Inflammatory macrophage treated with lipopolysaccharide for 4 hours (primary cell): Measurements from ENCODE around the gene ZDHHC17.

Source experiments
- DNase-seq: peaks from one replicate; pipeline ENCODE4 v3.0.0-alpha.2; 2020

The ZDHHC17 gene

GRCh38 chr12:76820888-76821482 is 57.1 kb downstream of the ZDHHC17 start:
- DNase-seq = no peak

DNA sequence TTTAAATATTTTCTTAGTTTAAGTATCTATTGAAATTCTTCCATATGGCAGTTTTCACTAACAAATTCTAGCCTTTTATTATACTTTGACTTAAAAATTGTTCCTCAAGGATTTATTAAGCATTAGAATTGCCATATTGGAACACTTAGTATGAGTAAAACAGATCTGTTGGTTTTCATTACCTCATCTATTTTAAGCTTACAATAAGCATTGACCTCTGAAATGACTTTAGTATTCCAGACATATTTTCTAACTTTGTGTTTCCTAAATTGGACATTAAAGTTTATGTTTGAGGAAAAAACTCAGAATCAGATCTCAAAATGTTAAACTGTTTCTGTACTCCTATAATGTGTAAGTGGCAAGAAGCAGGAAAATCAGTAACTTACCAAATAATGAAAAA is 66.5 kb downstream of the ZDHHC17 start:
- DNase-seq = no peak

DNA sequence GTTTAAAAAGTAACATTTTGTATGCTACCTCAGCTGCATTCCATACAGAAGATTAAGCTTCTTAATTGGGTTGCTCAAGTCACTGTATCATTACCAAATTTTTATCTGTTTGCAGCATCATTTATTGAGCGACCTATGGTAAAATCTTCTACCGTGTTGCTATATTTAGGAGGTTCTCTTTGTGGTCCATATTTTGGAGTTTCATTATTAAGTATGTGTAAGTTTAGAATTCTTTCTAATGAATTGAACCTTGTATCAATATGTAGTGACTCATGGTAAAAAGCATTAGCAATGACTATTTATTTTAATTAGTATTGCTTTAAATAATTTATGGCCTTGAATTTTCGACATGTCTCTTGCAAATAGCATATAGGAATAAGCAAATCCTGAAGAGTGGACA is 72.7 kb downstream of the ZDHHC17 start:
- DNase-seq = no peak

DNA sequence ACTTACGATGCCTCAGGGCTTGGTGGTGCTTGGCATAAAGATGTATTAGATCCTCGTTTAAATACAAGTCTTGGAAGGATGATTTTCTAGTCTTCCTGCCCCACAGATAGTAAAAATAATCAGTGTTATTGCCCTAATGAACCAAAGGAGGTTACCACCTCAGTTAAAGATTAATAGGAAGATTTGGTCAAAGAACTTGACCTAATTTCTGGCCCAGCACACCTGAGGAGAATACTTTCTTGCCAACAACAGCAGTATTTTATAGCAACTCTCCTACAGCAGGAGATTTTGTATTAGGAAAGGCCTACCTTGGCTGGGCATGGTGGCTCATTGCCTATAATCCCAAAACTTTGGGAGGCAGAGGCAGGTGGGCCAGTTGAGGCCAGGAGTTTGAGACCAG is 83.3 kb downstream of the ZDHHC17 start:
- no peak for DNase-seq

DNA sequence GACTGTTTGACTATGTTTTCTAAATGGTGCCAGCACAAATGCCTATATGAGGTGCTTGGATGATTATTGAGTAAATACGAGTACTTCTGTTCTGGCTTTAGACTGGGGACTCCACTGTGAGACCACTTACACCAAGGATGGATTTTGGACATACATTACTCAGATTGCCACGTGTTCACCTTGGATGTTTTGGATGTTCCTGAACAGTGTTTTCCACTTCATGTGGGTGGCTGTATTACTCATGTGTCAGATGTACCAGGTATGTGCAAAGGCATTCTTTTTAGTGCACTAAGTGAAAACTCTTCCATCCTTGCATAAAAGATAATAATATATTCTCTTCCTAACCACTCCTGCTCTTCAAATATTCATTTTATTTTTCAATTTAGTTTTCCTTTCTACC is 84.2 kb downstream of the ZDHHC17 start:
- no peak for DNase-seq

GRCh38 chr12:76852106-76852505 is 88.2 kb downstream of the ZDHHC17 start:
- DNase-seq = no peak

GRCh38 chr12:76855271-76855670 is 91.4 kb downstream of the ZDHHC17 start:
- no peak for DNase-seq

DNA sequence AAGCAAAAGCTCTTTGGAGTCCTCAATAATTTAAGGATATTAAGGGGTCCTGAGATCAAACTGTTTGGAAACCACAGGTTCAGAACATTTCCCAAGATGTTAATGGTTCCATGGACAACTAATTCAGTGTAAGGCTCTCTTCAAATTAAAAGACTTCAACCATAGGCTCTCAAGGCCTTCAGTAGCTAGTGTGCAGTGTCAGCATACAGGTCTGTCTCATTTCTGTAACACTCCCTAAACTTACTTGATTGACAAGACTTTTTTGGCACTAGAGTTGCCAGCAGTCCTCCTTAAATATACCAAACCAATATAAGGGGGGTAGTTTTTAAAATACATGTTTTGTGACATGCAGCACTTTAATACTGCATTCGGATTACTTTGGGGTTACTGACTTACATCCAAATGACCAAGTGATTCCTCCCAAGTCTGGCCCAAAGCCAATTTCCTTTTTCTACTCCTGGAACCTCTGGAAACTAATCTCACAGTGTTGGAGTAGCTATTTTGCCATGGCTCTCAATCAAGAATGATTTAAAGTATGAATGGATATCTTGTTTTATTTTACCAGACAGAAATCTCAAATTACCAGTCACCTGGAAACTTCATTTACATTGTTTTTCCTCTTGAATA is 92.2 kb downstream of the ZDHHC17 start:
- DNase-seq = no peak

DNA sequence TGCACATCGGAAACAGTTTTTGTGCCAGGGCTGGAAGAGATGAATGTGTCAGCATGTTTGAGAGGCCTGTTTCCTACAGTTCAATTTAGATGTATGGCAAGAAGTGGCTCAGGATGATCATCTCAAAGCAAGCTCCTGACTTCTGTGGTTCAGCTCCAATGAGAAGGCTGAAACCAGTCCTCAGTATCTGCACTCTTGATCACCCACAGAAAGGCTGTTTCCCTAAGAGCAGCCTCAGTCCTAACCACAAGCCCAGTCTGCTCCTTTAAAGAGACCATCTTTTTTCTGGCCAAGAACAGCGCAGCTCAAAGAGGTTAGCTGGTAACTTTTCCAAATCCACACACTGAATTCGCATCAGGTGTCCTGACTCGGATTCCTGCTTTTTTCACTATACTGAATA is 95.7 kb downstream of the ZDHHC17 start:
- no peak for DNase-seq

- no peak for DNase-seq
Observed at GRCh38 chr12:76860256-76860655, 96.3 kb downstream of the ZDHHC17 start.

GRCh38 chr12:76863005-76863670 is 99.2 kb downstream of the ZDHHC17 start:
- no peak for DNase-seq

GRCh38 chr12:76863837-76864236 is 99.9 kb downstream of the ZDHHC17 start:
- no peak for DNase-seq

- DNase-seq = no peak
Observed at GRCh38 chr12:76864791-76865400, 101.0 kb downstream of the ZDHHC17 start.

DNA sequence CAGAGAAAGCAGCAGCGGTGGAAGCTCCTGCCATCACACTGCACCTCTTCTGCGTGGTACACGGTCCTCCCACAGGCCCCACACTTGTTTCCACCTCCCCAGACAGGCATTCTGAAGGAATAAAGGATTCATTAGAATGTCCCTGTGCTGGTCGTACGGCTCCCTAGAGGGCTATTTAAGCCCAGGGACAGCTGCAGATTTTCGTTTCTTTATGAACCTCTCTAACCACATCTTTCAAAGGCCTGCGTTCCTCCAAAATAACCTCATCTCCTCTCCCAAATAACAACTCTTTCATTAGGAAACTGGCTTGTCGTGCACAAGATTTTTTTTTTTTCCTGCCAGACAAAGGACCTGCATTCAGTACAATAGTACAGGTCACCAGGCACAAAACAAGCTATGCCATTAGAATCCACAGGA is 102.2 kb downstream of the ZDHHC17 start:
- DNase-seq = no peak

GRCh38 chr12:76866726-76867125 is 102.8 kb downstream of the ZDHHC17 start:
- no peak for DNase-seq

DNA sequence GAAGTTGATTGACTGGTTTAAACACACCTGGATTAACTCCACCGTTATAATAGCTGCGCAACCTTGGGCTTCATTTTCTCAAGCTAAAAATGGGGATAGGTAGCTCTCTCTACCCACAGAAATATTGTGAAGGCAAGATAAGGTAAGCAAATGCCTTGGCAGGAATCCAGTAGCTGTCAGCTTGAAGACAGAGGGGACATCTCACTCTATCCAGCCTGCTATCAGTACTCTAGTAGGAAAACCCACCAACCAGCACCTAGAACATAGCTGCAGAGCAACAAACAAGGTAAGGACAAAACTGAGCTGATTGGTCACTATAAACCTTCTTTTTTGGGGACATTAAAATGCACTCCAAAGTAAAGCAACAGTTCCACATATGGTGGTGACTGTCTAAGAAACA is 107.2 kb downstream of the ZDHHC17 start:
- no peak for DNase-seq

DNA sequence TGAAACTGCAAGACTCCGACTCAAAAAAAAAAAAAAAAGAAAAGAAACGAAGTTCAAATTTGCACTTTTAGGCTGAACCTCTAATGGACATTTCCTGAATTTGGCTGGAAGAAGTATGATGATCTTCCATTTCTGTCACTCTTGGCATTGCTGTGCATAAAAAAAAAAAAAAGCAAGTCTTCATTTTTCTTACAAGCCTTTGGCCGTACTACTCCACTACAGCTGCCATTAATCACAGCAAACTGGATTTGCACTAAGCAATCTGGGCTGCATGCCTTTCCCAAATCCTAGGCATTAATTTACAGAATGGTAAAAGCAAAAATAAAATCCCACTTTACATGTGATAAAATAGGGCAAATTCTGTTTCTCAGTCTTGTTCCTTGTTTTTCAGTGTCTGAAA is 107.8 kb downstream of the ZDHHC17 start:
- no peak for DNase-seq

GRCh38 chr12:76872415-76872814 is 108.5 kb downstream of the ZDHHC17 start:
- DNase-seq = no peak

GRCh38 chr12:76874027-76874426 is 110.1 kb downstream of the ZDHHC17 start:
- DNase-seq = no peak

GRCh38 chr12:76874491-76875190 is 110.7 kb downstream of the ZDHHC17 start:
- no peak for DNase-seq

GRCh38 chr12:76876696-76877229 is 112.8 kb downstream of the ZDHHC17 start:
- DNase-seq = no peak

DNA sequence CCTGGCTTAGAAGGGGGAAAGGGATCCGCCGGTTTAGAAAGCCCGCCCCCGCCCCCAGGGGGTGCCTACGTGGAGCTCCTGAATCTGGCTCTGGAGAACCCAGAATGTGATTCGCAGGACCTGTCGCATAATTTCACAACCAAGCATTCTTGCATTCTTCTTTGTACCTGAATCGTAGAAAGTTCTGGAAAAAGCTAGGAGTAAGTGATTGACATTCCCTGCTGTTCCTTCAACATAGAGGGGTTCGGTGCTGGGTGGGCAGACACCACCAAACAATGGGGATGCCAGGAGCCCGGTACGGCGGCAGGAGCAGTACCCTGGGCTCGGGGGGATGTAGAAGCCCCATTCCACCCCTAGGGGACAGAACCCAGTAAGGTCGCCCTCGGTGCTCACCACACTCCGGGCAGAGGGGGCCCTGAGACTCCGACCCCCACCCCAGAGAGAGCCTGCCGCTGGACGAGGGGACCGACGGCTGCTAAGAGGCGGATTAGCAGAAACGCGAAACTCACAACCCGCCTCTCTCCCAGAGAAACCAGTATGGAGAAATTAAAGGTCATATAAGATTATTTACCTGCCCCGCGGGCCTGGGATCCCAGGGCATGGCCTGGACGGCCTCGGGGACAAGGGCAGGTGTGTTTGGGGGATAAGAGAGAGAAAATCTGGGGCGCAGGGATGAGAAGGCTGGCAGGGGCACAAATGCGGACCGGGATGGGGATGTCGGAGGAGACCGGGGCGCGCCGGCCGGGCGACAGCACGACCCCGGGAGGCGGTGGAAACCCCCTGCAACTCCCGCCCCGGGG is 114.4 kb downstream of the ZDHHC17 start:
- no peak for DNase-seq
